ENCODE results near the gene ZFP92.
"Not testable (repeated sequence)": the region's sequence is repeated elsewhere in the genome, so short reads cannot be mapped to it uniquely, and the experiment has no call there.

ZFP92 gene

GRCh38 chrX:153387345-153387744, 23.9 kb upstream of the ZFP92 start:
- no peak for DNase-seq

- DNase-seq, result no peak
Observed at GRCh38 chrX:153387987-153388721, 23.1 kb upstream of the ZFP92 start.

GRCh38 chrX:153388722-153389459, 22.4 kb upstream of the ZFP92 start:
- DNase-seq, result no peak

GRCh38 chrX:153389460-153389768, 21.9 kb upstream of the ZFP92 start:
- DNase-seq, result not testable (repeated sequence)

- DNase-seq, result no peak
Observed at GRCh38 chrX:153392642-153393321, 18.5 kb upstream of the ZFP92 start.

GRCh38 chrX:153394612-153395011, 16.7 kb upstream of the ZFP92 start:
- DNase-seq, result no peak

- no peak for DNase-seq
Observed at GRCh38 chrX:153395613-153396319, 15.5 kb upstream of the ZFP92 start.

GRCh38 chrX:153396320-153397195, 14.7 kb upstream of the ZFP92 start:
- DNase-seq, result no peak

GRCh38 chrX:153397256-153397960, 13.9 kb upstream of the ZFP92 start:
- peak; percentile 23 for DNase-seq

- DNase-seq, result no peak
Observed at GRCh38 chrX:153398275-153398960, 12.9 kb upstream of the ZFP92 start.

GRCh38 chrX:153400146-153401132, 10.8 kb upstream of the ZFP92 start:
- peak; percentile 33 for DNase-seq

- no peak for DNase-seq
Observed at GRCh38 chrX:153401133-153401764, 10.0 kb upstream of the ZFP92 start, which contains the start of gene PNMA6E. PNMA6E (minus strand) TSS chrX:153401350; CDS start chrX:153398849, 2,501 bp downstream.

GRCh38 chrX:153404333-153404732, 6.9 kb upstream of the ZFP92 start:
- DNase-seq, result not testable (repeated sequence)

GRCh38 chrX:153405426-153405825, 5.8 kb upstream of the ZFP92 start:
- DNase-seq, result no peak

GRCh38 chrX:153406011-153406410, 5.3 kb upstream of the ZFP92 start:
- DNase-seq, result no peak

GRCh38 chrX:153406903-153407302, 4.4 kb upstream of the ZFP92 start:
- no peak for DNase-seq

- no peak for DNase-seq
Observed at GRCh38 chrX:153407736-153408135, 3.5 kb upstream of the ZFP92 start.

- DNase-seq, result no peak
Observed at GRCh38 chrX:153408221-153408721, 3.0 kb upstream of the ZFP92 start.

- DNase-seq, result no peak
Observed at GRCh38 chrX:153408871-153409351, 2.4 kb upstream of the ZFP92 start.

Measured in DMS53 (cell line).